Osteocyte (in vitro differentiated cells): ENCODE results near the gene PLEKHN1. TPM values are rescaled to one million over a fixed set of nuclear protein-coding genes. Genes with fewer than 3 reads are reported as not detected.

Source experiments
- DNase-seq: peaks from one replicate; pipeline ENCODE4 v3.0.0; 2021; ENCODE audit warnings: mixed read lengths; ENCODE audit not compliant: unreplicated experiment; ENCODE audit errors: extremely low spot score
- H3K27ac Mint-ChIP-seq: one replicate; pipeline ENCODE4 v1.8.0; 2021; ENCODE audit warnings: mild to moderate bottlenecking, mixed read lengths; ENCODE audit not compliant: unreplicated experiment
- H3K27me3 Mint-ChIP-seq: one replicate; pipeline ENCODE4 v1.8.0; 2021; ENCODE audit warnings: mixed read lengths; ENCODE audit not compliant: unreplicated experiment
- H3K36me3 Mint-ChIP-seq: one replicate; pipeline ENCODE4 v1.8.0; 2021; ENCODE audit warnings: mixed read lengths; ENCODE audit not compliant: unreplicated experiment
- H3K4me1 Mint-ChIP-seq: one replicate; pipeline ENCODE4 v1.8.0; 2021; ENCODE audit warnings: mixed read lengths; ENCODE audit not compliant: unreplicated experiment
- H3K4me3 Mint-ChIP-seq: one replicate; pipeline ENCODE4 v1.8.0; 2021; ENCODE audit warnings: mild to moderate bottlenecking, moderate library complexity, mixed read lengths; ENCODE audit not compliant: unreplicated experiment
- H3K9me3 Mint-ChIP-seq: one replicate; pipeline ENCODE4 v1.8.0; 2021; ENCODE audit warnings: mixed read lengths; ENCODE audit not compliant: unreplicated experiment
- total RNA-seq: library from RNA; stranded (reverse); gene quantifications from 2 replicates; pipeline ENCODE4 v1.2.1, GENCODE V29; 2021
- TF ChIP-seq, protein P1 (sequence below): fragments of 200-600 bp; sonication (generic); IDR thresholded peaks from 2 replicates; pipeline ENCODE4 v1.5.0; 2021; ENCODE audit warnings: antibody characterized with exemption, mild to moderate bottlenecking, moderate library complexity

The PLEKHN1 gene
- total RNA-seq, 1 donor from 2014 or later: 0.21 TPM

- H3K4me1 Mint-ChIP-seq: peaks cover 13% of the 10 kb centered on the region
- H3K36me3 Mint-ChIP-seq: peaks cover 37% of the 10 kb centered on the region
- no peak overlapping the region for H3K4me3 Mint-ChIP-seq
- TF ChIP-seq, protein P1, sequence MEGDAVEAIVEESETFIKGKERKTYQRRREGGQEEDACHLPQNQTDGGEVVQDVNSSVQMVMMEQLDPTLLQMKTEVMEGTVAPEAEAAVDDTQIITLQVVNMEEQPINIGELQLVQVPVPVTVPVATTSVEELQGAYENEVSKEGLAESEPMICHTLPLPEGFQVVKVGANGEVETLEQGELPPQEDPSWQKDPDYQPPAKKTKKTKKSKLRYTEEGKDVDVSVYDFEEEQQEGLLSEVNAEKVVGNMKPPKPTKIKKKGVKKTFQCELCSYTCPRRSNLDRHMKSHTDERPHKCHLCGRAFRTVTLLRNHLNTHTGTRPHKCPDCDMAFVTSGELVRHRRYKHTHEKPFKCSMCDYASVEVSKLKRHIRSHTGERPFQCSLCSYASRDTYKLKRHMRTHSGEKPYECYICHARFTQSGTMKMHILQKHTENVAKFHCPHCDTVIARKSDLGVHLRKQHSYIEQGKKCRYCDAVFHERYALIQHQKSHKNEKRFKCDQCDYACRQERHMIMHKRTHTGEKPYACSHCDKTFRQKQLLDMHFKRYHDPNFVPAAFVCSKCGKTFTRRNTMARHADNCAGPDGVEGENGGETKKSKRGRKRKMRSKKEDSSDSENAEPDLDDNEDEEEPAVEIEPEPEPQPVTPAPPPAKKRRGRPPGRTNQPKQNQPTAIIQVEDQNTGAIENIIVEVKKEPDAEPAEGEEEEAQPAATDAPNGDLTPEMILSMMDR: no peak
- DNase-seq: no peak
- H3K27ac Mint-ChIP-seq: no peak overlapping the region
- H3K27me3 Mint-ChIP-seq: no peaks in the 10 kb centered on the region
- no peaks in the 10 kb centered on the region for H3K9me3 Mint-ChIP-seq
Measured at GRCh38 chr1:953524-954320, 12.6 kb upstream of the PLEKHN1 start.

- no peaks in the 10 kb centered on the region for H3K9me3 Mint-ChIP-seq
- H3K27ac Mint-ChIP-seq: no peak overlapping the region
- no peak for DNase-seq
- H3K27me3 Mint-ChIP-seq: no peaks in the 10 kb centered on the region
- H3K36me3 Mint-ChIP-seq: peaks cover 29% of the 10 kb centered on the region
- peaks cover 13% of the 10 kb centered on the region for H3K4me1 Mint-ChIP-seq
- TF ChIP-seq, protein P1: no peak
- no peak overlapping the region for H3K4me3 Mint-ChIP-seq
Measured at GRCh38 chr1:954927-955326, 11.4 kb upstream of the PLEKHN1 start.

DNA sequence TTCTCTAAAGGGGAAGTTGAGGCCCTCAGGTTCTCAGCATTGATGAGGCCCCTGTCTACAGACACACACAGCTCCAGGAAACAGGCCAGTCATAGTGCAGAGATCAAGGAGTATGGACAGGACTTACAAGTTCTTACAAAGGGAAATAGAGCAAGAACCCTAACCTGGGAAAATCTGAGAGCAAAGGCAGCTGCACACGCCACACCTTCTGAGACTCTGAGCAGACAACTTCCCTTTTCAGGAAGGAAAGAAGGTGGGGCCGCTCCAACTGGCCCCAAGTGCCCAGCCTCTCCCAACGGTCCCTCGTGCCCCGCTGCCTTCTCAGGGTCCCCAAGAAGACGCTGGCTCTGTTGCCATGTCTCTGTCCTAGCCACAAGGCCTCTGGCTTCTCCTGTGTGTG, 10.8 kb upstream of the PLEKHN1 start:
- no peak for DNase-seq
- Mint-ChIP-seq H3K4me1 (peaks cover 13% of the 10 kb centered on the region), H3K27me3 (no peaks in the 10 kb centered on the region), H3K9me3 (no peaks in the 10 kb centered on the region), H3K36me3 (peaks cover 26% of the 10 kb centered on the region), H3K27ac (no peak overlapping the region), H3K4me3 (no peak overlapping the region)
- TF ChIP-seq, protein P1: no peak

- H3K27ac Mint-ChIP-seq: no peak overlapping the region
- H3K27me3 Mint-ChIP-seq: no peaks in the 10 kb centered on the region
- H3K4me1 Mint-ChIP-seq: peaks cover 13% of the 10 kb centered on the region
- DNase-seq: no peak
- H3K9me3 Mint-ChIP-seq: no peaks in the 10 kb centered on the region
- peaks cover 20% of the 10 kb centered on the region for H3K36me3 Mint-ChIP-seq
- TF ChIP-seq, protein P1: no peak
- no peak overlapping the region for H3K4me3 Mint-ChIP-seq
Measured at GRCh38 chr1:956636-957035, 9.6 kb upstream of the PLEKHN1 start.

DNA sequence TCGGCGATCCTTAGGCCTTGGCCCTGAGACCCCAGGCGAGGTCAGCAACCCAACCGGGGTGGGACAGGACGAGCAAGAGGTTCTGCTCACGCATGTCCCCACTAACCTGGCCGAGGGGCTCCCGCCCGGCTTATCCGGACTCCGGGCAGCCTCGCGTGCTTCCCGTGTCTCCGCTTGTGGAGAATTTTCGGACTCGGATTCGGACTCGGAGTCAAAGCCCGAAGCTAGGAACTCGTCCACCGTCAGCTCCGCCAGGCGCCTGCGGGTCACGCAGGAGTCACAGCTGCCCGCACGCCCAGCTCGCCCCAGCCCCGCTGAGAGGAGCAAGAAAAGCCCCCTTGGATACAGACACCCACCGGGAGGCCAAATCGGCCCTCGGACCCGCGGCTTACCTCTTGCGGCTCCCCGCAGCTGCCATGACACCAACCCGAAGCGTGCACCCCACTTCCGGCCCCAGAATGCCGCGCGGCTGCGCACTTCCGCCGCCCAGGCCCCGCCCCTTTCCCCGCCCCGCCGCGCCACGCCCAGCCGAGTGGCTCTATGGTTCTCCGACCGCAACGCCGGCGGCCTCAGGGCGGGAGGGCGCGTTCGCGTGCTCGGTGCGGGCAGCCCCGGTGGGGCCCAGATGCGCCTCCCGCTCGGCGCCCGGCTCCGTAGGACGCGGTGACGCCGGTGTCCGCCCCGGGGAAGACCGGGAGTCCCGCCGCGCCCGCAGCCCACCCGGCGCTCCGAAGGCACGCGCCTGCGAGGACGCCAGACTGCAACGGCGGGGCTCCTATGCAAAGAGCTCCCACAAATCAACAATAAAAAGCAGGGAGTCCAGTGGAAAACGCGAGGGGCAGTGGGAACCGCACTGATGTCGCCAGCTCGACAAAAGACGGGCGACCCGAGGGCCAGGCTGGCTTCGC, 7.2 kb upstream of the PLEKHN1 start, which contains the start of gene NOC2L:
TSS of gene NOC2L (minus strand) at position 434 of the 908 bp plus-strand sequence. CDS start at position 418, 16 bp downstream.
- Mint-ChIP-seq H3K4me3 (peak within 1 kb of the TSS; percentile 89), H3K36me3 (peaks cover 16% of the 10 kb centered on the region), H3K27me3 (no peaks in the 10 kb centered on the region), H3K27ac (peak within 1 kb of the TSS; percentile 62), H3K9me3 (no peaks in the 10 kb centered on the region), H3K4me1 (peaks cover 13% of the 10 kb centered on the region)
- TF ChIP-seq, protein P1: no peak
- peak; percentile 98 for DNase-seq
